Activated B cell treated with CpG ODN at 0.5 μM for 24 hours (primary cell): ENCODE results near the gene DEFB124. TPM values are rescaled to one million over a fixed set of nuclear protein-coding genes. Genes with fewer than 3 reads are reported as not detected.
A peak's percentile ranks its signal among the peaks of the same experiment; 100 is the strongest.

Experiments used
- ATAC-seq: fragments of 200-7000 bp; cut with Tn5 transposase; one replicate; pipeline ENCODE4 v1.10.0; 2021; ENCODE audit warnings: low read depth, mild to moderate bottlenecking, moderate library complexity
- CTCF ChIA-PET: fragments of 350-600 bp; sonication (Branson Sonifier 250); formaldehyde crosslinking; loops from one replicate; lab custom pipeline; 2021; ENCODE audit warnings: antibody characterized with exemption; lab: Charles Lee
- POLR2A ChIA-PET: fragments of 350-600 bp; sonication (Branson Sonifier 250); formaldehyde crosslinking; loops from one replicate; lab custom pipeline; 2021; ENCODE audit warnings: antibody characterized with exemption; lab: Charles Lee
- DNase-seq: peaks from one replicate; pipeline ENCODE4 v3.0.0; 2022
- H3K27ac Mint-ChIP-seq: one replicate; pipeline ENCODE4 v1.8.0; 2020; ENCODE audit warnings: mixed read lengths
- H3K27me3 Mint-ChIP-seq: one replicate; pipeline ENCODE4 v1.8.0; 2021; ENCODE audit warnings: mixed read lengths
- H3K36me3 Mint-ChIP-seq: one replicate; pipeline ENCODE4 v1.8.0; 2021; ENCODE audit warnings: low read depth, mixed read lengths
- H3K4me1 Mint-ChIP-seq: one replicate; pipeline ENCODE4 v1.8.0; 2021; ENCODE audit warnings: mixed read lengths
- H3K4me3 Mint-ChIP-seq: one replicate; pipeline ENCODE4 v1.8.0; 2020; ENCODE audit warnings: mild to moderate bottlenecking, mixed read lengths
- H3K9me3 Mint-ChIP-seq: one replicate; pipeline ENCODE4 v1.8.0; 2020; ENCODE audit warnings: mixed read lengths
- CTCF ChIP-seq: fragments of 200-600 bp; IDR thresholded peaks from one replicate; pipeline ENCODE4 v1.8.0; 2022; ENCODE audit warnings: antibody characterized with exemption, mild to moderate bottlenecking
- intact Hi-C: fragments of 100-400 bp; cut with micrococcal nuclease; formaldehyde crosslinking; loops from one replicate; pipeline ENCODE4 v1.15.1; 2024
- total RNA-seq: library from RNA; stranded (reverse); gene quantifications from 2 replicates; pipeline ENCODE4 v1.2.3, GENCODE V29; 2022

DEFB124 gene
- total RNA-seq, 1 donor from 2014 or later = not detected

GRCh38 chr20:31516651-31517050, 41.7 kb upstream of the DEFB124 start:
- ATAC-seq = no peak
- Mint-ChIP-seq H3K4me1 (peaks cover 17% of the 10 kb centered on the region), H3K9me3 (no peaks in the 10 kb centered on the region), H3K27ac (no peak overlapping the region), H3K27me3 (no peaks in the 10 kb centered on the region), H3K36me3 (peaks cover 19% of the 10 kb centered on the region), H3K4me3 (no peak overlapping the region)
- ChIA-PET CTCF (no interaction called here), POLR2A (no interaction called here)
- intact Hi-C loops = no loop called here
- no peak for TF ChIP-seq CTCF
- DNase-seq = no peak

GRCh38 chr20:31516166-31516565, 41.2 kb upstream of the DEFB124 start:
- DNase-seq (no peak), ATAC-seq (no peak)
- ChIA-PET CTCF (no interaction called here), POLR2A (no interaction called here)
- no peak overlapping the region for H3K4me3 Mint-ChIP-seq
- intact Hi-C loops = no loop called here
- H3K27ac Mint-ChIP-seq = no peak overlapping the region
- no peak for TF ChIP-seq CTCF
- no peaks in the 10 kb centered on the region for H3K9me3 Mint-ChIP-seq
- H3K36me3 Mint-ChIP-seq = peaks cover 17% of the 10 kb centered on the region
- H3K27me3 Mint-ChIP-seq = no peaks in the 10 kb centered on the region
- H3K4me1 Mint-ChIP-seq = peaks cover 17% of the 10 kb centered on the region

GRCh38 chr20:31515775-31516107, 40.8 kb upstream of the DEFB124 start:
- ATAC-seq = no peak
- DNase-seq = no peak
- Mint-ChIP-seq H3K4me1 (peaks cover 15% of the 10 kb centered on the region), H3K4me3 (no peak overlapping the region), H3K36me3 (peaks cover 13% of the 10 kb centered on the region), H3K9me3 (no peaks in the 10 kb centered on the region), H3K27me3 (no peaks in the 10 kb centered on the region), H3K27ac (no peak overlapping the region)
- intact Hi-C loops = loop anchor here (2.0 kb wide), 1 partner anchor 89 kb away; the partner anchor contains the start of gene ID1
- ChIA-PET CTCF (no interaction called here), POLR2A (no interaction called here)
- TF ChIP-seq CTCF = no peak

GRCh38 chr20:31515072-31515774, 40.3 kb upstream of the DEFB124 start:
- H3K4me1 Mint-ChIP-seq = peaks cover 10% of the 10 kb centered on the region
- ChIA-PET POLR2A (no interaction called here), CTCF (no interaction called here)
- H3K27ac Mint-ChIP-seq = no peak overlapping the region
- H3K36me3 Mint-ChIP-seq = peaks cover 8% of the 10 kb centered on the region
- no peak for DNase-seq
- H3K9me3 Mint-ChIP-seq = no peaks in the 10 kb centered on the region
- H3K27me3 Mint-ChIP-seq = no peaks in the 10 kb centered on the region
- ATAC-seq = no peak
- no peak for TF ChIP-seq CTCF
- intact Hi-C loops = loop anchor here (2.0 kb wide), 1 partner anchor 90 kb away; the partner anchor contains the start of gene ID1
- no peak overlapping the region for H3K4me3 Mint-ChIP-seq

GRCh38 chr20:31514154-31515071, 39.5 kb upstream of the DEFB124 start, which contains the start of gene HM13:
Gene HM13, plus strand, starts transcription at chr20:31514442. Its CDS starts 110 bp downstream, at chr20:31514552.
- DNase-seq (peak; percentile 80), ATAC-seq (peak; percentile 87)
- Mint-ChIP-seq H3K4me1 (peaks cover 7% of the 10 kb centered on the region), H3K9me3 (no peaks in the 10 kb centered on the region), H3K4me3 (no peak within 1 kb of the TSS), H3K36me3 (peaks cover 3% of the 10 kb centered on the region), H3K27me3 (no peaks in the 10 kb centered on the region), H3K27ac (peak within 1 kb of the TSS; percentile 43)
- POLR2A ChIA-PET = no interaction called here
- CTCF ChIA-PET = interaction anchor here (0.7 to 1.0 kb wide), 2 partner anchors 11 to 98 kb away, joined by 3 to 4 read pairs; no protein-coding TSS in a partner anchor
- peak; percentile 70 for TF ChIP-seq CTCF
- intact Hi-C loops = loop anchor here (1.0 to 5.0 kb wide), 4 partner anchors 33 to 209 kb away; partner anchors contain the start of gene ID1
